ENCODE results near the gene ZBTB20. TPM values are rescaled to one million over a fixed set of nuclear protein-coding genes. Genes with fewer than 3 reads are reported as not detected.

Gene ZBTB20
- total RNA-seq, 2 experiments from 2014 or later = 5.2 to 6.4 TPM

- no peak for DNase-seq
- no peak for ATAC-seq
- ChIA-PET CTCF (interaction anchor here (1.0 kb wide), 1 partner anchor 13 kb away, joined by 4 read pairs; no protein-coding TSS in a partner anchor), POLR2A (no interaction called here)
- Mint-ChIP-seq H3K4me1 (peaks cover 2% of the 10 kb centered on the region), H3K9me3 (ENCODE audit: low read depth) (no peaks in the 10 kb centered on the region), H3K36me3 (ENCODE audit: low read depth) (peaks cover 5% of the 10 kb centered on the region), H3K4me3 (no peak overlapping the region), H3K27me3 (no peaks in the 10 kb centered on the region), H3K27ac (no peak overlapping the region)
- intact Hi-C loops (cut with DNase I, micrococcal nuclease) = no loop called here
Observed at GRCh38 chr3:114554731-114555130, 592.4 kb downstream of the ZBTB20 start.

- H3K27ac Mint-ChIP-seq = no peak overlapping the region
- peaks cover 5% of the 10 kb centered on the region for H3K36me3 Mint-ChIP-seq (ENCODE audit: low read depth)
- H3K4me3 Mint-ChIP-seq = no peak overlapping the region
- peaks cover 2% of the 10 kb centered on the region for H3K4me1 Mint-ChIP-seq
- H3K9me3 Mint-ChIP-seq (ENCODE audit: low read depth) = no peaks in the 10 kb centered on the region
- H3K27me3 Mint-ChIP-seq = no peaks in the 10 kb centered on the region
- ATAC-seq (no peak), DNase-seq (no peak)
- intact Hi-C loops (cut with DNase I, micrococcal nuclease) = no loop called here
- ChIA-PET CTCF (interaction anchor here (0.6 to 1.0 kb wide), 2 partner anchors 12 to 98 kb away, joined by 3 to 4 read pairs; no protein-coding TSS in a partner anchor), POLR2A (no interaction called here)
Observed at GRCh38 chr3:114553949-114554593, 593.0 kb downstream of the ZBTB20 start.

- POLR2A ChIA-PET = interaction anchor here (0.7 kb wide), 1 partner anchor 71 kb away, joined by 3 read pairs; no protein-coding TSS in a partner anchor
- DNase-seq (no peak), ATAC-seq (no peak)
- no peaks in the 10 kb centered on the region for H3K9me3 Mint-ChIP-seq (ENCODE audit: low read depth)
- H3K36me3 Mint-ChIP-seq (ENCODE audit: low read depth) = peaks cover 5% of the 10 kb centered on the region
- CTCF ChIA-PET = interaction anchor here (1.3 kb wide), 1 partner anchor 9 kb away, joined by 3 read pairs; no protein-coding TSS in a partner anchor
- intact Hi-C loops (cut with DNase I, micrococcal nuclease) = no loop called here
- no peak overlapping the region for H3K4me3 Mint-ChIP-seq
- no peak overlapping the region for H3K27ac Mint-ChIP-seq
- peaks cover 2% of the 10 kb centered on the region for H3K4me1 Mint-ChIP-seq
- H3K27me3 Mint-ChIP-seq = no peaks in the 10 kb centered on the region
Observed at GRCh38 chr3:114552527-114552812, 594.6 kb downstream of the ZBTB20 start.

GRCh38 chr3:114551770-114552526 is 595.1 kb downstream of the ZBTB20 start:
- intact Hi-C loops (cut with DNase I, micrococcal nuclease) = no loop called here
- H3K4me1 Mint-ChIP-seq = peaks cover 2% of the 10 kb centered on the region
- DNase-seq (peak; percentile 5), ATAC-seq (no peak)
- H3K27ac Mint-ChIP-seq = no peak overlapping the region
- H3K4me3 Mint-ChIP-seq = no peak overlapping the region
- no peaks in the 10 kb centered on the region for H3K27me3 Mint-ChIP-seq
- no peaks in the 10 kb centered on the region for H3K9me3 Mint-ChIP-seq (ENCODE audit: low read depth)
- ChIA-PET POLR2A (no interaction called here), CTCF (interaction anchor here (1.3 kb wide), 1 partner anchor 8 kb away, joined by 3 read pairs; no protein-coding TSS in a partner anchor)
- peaks cover 5% of the 10 kb centered on the region for H3K36me3 Mint-ChIP-seq (ENCODE audit: low read depth)

- no peak for DNase-seq
Observed at GRCh38 chr3:114550165-114550564, 596.9 kb downstream of the ZBTB20 start.

GRCh38 chr3:114545193-114545592 is 601.9 kb downstream of the ZBTB20 start:
- CTCF ChIA-PET = no interaction called here
- ATAC-seq (no peak), DNase-seq (no peak)
- Mint-ChIP-seq H3K9me3 (ENCODE audit: low read depth) (no peaks in the 10 kb centered on the region), H3K36me3 (ENCODE audit: low read depth) (no peaks in the 10 kb centered on the region), H3K27ac (no peak overlapping the region), H3K4me1 (peaks cover 3% of the 10 kb centered on the region), H3K4me3 (no peak overlapping the region), H3K27me3 (no peaks in the 10 kb centered on the region)
- intact Hi-C loops (cut with DNase I, micrococcal nuclease) = no loop called here
- POLR2A ChIA-PET = no interaction called here

More at GRCh38 chr3:114550165-114550564, 596.9 kb downstream of the ZBTB20 start:
- intact Hi-C loops (cut with DNase I, micrococcal nuclease) = no loop called here
- ChIA-PET CTCF (interaction anchor here (1.1 kb wide), 1 partner anchor 10 kb away, joined by 3 read pairs; no protein-coding TSS in a partner anchor), POLR2A (no interaction called here)
- no peak overlapping the region for H3K4me3 Mint-ChIP-seq
- no peak overlapping the region for H3K27ac Mint-ChIP-seq
- H3K27me3 Mint-ChIP-seq = no peaks in the 10 kb centered on the region
- H3K4me1 Mint-ChIP-seq = peaks cover 2% of the 10 kb centered on the region
- H3K36me3 Mint-ChIP-seq (ENCODE audit: low read depth) = peaks cover 5% of the 10 kb centered on the region
- H3K9me3 Mint-ChIP-seq (ENCODE audit: low read depth) = no peaks in the 10 kb centered on the region
- no peak for ATAC-seq

- Mint-ChIP-seq H3K9me3 (ENCODE audit: low read depth) (no peaks in the 10 kb centered on the region), H3K4me3 (no peak overlapping the region), H3K27ac (no peak overlapping the region), H3K4me1 (peaks cover 3% of the 10 kb centered on the region), H3K36me3 (ENCODE audit: low read depth) (no peaks in the 10 kb centered on the region), H3K27me3 (no peaks in the 10 kb centered on the region)
- intact Hi-C loops (cut with DNase I, micrococcal nuclease) = no loop called here
- no peak for DNase-seq
- ChIA-PET POLR2A (no interaction called here), CTCF (interaction anchor here (0.8 to 1.2 kb wide), 2 partner anchors 12 to 53 kb away, joined by 3 to 4 read pairs; no protein-coding TSS in a partner anchor)
- no peak for ATAC-seq
Observed at GRCh38 chr3:114542359-114542758, 604.7 kb downstream of the ZBTB20 start.

- H3K4me3 Mint-ChIP-seq = no peak overlapping the region
- no peak overlapping the region for H3K27ac Mint-ChIP-seq
- H3K36me3 Mint-ChIP-seq (ENCODE audit: low read depth) = peaks cover 9% of the 10 kb centered on the region
- ChIA-PET POLR2A (no interaction called here), CTCF (no interaction called here)
- no peaks in the 10 kb centered on the region for H3K27me3 Mint-ChIP-seq
- peaks cover 5% of the 10 kb centered on the region for H3K9me3 Mint-ChIP-seq (ENCODE audit: low read depth)
- peaks cover 5% of the 10 kb centered on the region for H3K4me1 Mint-ChIP-seq
- intact Hi-C loops (cut with DNase I, micrococcal nuclease) = no loop called here
- DNase-seq (no peak), ATAC-seq (no peak)
Observed at GRCh38 chr3:114539525-114539924, 607.6 kb downstream of the ZBTB20 start.

GRCh38 chr3:114538211-114538610 is 608.9 kb downstream of the ZBTB20 start:
- peaks cover 19% of the 10 kb centered on the region for H3K36me3 Mint-ChIP-seq (ENCODE audit: low read depth)
- intact Hi-C loops (cut with DNase I, micrococcal nuclease) = no loop called here
- no peak for ATAC-seq
- H3K27me3 Mint-ChIP-seq = no peaks in the 10 kb centered on the region
- H3K9me3 Mint-ChIP-seq (ENCODE audit: low read depth) = peaks cover 10% of the 10 kb centered on the region
- ChIA-PET POLR2A (no interaction called here), CTCF (interaction anchor here (0.6 to 0.8 kb wide), 2 partner anchors 11 to 1085 kb away, joined by 3 read pairs; partner anchors contain the start of gene GAP43)
- H3K4me3 Mint-ChIP-seq = no peak overlapping the region
- no peak overlapping the region for H3K27ac Mint-ChIP-seq
- no peak for DNase-seq
- peaks cover 6% of the 10 kb centered on the region for H3K4me1 Mint-ChIP-seq

- ATAC-seq = no peak
- POLR2A ChIA-PET = no interaction called here
- H3K9me3 Mint-ChIP-seq (ENCODE audit: low read depth) = peaks cover 8% of the 10 kb centered on the region
- H3K27ac Mint-ChIP-seq = no peak overlapping the region
- H3K27me3 Mint-ChIP-seq = no peaks in the 10 kb centered on the region
- H3K36me3 Mint-ChIP-seq (ENCODE audit: low read depth) = peaks cover 10% of the 10 kb centered on the region
- no peak for DNase-seq
- CTCF ChIA-PET = interaction anchor here (1.1 kb wide), 1 partner anchor 52 kb away, joined by 3 read pairs; no protein-coding TSS in a partner anchor
- H3K4me3 Mint-ChIP-seq = no peak overlapping the region
- intact Hi-C loops (cut with DNase I, micrococcal nuclease) = no loop called here
- peaks cover 2% of the 10 kb centered on the region for H3K4me1 Mint-ChIP-seq
Observed at GRCh38 chr3:114528517-114528916, 618.6 kb downstream of the ZBTB20 start.

- H3K27ac Mint-ChIP-seq = no peak overlapping the region
- H3K4me1 Mint-ChIP-seq = no peaks in the 10 kb centered on the region
- H3K9me3 Mint-ChIP-seq (ENCODE audit: low read depth) = no peaks in the 10 kb centered on the region
- ChIA-PET POLR2A (interaction anchor here (0.6 kb wide), 1 partner anchor 304 kb away, joined by 3 read pairs; no protein-coding TSS in a partner anchor), CTCF (interaction anchor here (0.7 to 1.2 kb wide), 3 partner anchors 11 to 90 kb away, joined by 3 read pairs; no protein-coding TSS in a partner anchor)
- H3K4me3 Mint-ChIP-seq = no peak overlapping the region
- H3K27me3 Mint-ChIP-seq = no peaks in the 10 kb centered on the region
- intact Hi-C loops (cut with DNase I, micrococcal nuclease) = no loop called here
- ATAC-seq = no peak
- no peaks in the 10 kb centered on the region for H3K36me3 Mint-ChIP-seq (ENCODE audit: low read depth)
- peak; percentile 13 for DNase-seq
Observed at GRCh38 chr3:114527036-114527644, 619.9 kb downstream of the ZBTB20 start.
